AG09319 (cell line): ENCODE measurements around the gene SSTR5.
"Not testable (repeated sequence)": the region's sequence is repeated elsewhere in the genome, so short reads cannot be mapped to it uniquely, and the experiment has no call there.

Experiments used
- DNase-seq: peaks from one replicate; pipeline ENCODE4 v3.0.0-alpha.2; 2010; ENCODE audit warnings: low read depth; ENCODE audit errors: extremely low read depth
- TF ChIP-seq, protein P1 (sequence below): IDR thresholded peaks from 2 replicates; pipeline ENCODE4 v1.5.1; 2011; ENCODE audit warnings: low read depth, mild to moderate bottlenecking, inconsistent platforms, low read length, moderate library complexity

The SSTR5 gene

GRCh38 chr16:1072526-1073261 lies at the start of gene SSTR5:
Gene SSTR5, plus strand, starts transcription at chr16:1072747. Its CDS starts 6,122 bp downstream, at chr16:1078869.
- no peak for DNase-seq
- TF ChIP-seq, protein P1, sequence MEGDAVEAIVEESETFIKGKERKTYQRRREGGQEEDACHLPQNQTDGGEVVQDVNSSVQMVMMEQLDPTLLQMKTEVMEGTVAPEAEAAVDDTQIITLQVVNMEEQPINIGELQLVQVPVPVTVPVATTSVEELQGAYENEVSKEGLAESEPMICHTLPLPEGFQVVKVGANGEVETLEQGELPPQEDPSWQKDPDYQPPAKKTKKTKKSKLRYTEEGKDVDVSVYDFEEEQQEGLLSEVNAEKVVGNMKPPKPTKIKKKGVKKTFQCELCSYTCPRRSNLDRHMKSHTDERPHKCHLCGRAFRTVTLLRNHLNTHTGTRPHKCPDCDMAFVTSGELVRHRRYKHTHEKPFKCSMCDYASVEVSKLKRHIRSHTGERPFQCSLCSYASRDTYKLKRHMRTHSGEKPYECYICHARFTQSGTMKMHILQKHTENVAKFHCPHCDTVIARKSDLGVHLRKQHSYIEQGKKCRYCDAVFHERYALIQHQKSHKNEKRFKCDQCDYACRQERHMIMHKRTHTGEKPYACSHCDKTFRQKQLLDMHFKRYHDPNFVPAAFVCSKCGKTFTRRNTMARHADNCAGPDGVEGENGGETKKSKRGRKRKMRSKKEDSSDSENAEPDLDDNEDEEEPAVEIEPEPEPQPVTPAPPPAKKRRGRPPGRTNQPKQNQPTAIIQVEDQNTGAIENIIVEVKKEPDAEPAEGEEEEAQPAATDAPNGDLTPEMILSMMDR: no peak

GRCh38 chr16:1024138-1024537 lies 48.4 kb upstream of the SSTR5 start:
- no peak for DNase-seq
- TF ChIP-seq, protein P1: no peak

DNA sequence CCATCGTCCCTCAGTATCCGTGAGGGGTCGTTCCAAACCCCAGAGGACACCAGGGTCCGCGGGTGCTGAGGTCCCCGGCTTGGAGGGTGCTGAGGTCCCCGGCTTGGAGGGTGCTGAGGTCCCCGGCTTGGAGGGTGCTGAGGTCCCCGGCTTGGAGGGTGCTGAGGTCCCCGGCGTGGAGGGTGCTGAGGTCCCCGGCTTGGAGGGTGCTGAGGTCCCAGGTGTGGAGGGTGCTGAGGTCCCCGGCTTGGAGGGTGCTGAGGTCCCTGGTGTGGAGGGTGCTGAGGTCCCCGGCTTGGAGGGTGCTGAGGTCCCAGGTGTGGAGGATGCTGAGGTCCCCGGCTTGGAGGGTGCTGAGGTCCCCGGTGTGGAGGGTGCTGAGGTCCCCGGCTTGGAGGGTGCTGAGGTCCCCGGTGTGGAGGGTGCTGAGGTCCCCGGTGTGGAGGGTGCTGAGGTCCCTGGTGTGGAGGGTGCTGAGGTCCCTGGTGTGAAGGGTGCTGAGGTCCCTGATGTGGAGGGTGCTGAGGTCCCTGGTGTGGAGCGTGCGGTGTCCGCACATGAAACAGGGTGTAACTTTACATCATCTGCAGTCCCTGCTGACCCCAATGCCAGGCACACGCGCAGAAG lies 47.3 kb upstream of the SSTR5 start:
- not testable (repeated sequence) for DNase-seq

GRCh38 chr16:1026057-1026783 lies 46.3 kb upstream of the SSTR5 start:
- DNase-seq: no peak
- TF ChIP-seq, protein P1: no peak

DNA sequence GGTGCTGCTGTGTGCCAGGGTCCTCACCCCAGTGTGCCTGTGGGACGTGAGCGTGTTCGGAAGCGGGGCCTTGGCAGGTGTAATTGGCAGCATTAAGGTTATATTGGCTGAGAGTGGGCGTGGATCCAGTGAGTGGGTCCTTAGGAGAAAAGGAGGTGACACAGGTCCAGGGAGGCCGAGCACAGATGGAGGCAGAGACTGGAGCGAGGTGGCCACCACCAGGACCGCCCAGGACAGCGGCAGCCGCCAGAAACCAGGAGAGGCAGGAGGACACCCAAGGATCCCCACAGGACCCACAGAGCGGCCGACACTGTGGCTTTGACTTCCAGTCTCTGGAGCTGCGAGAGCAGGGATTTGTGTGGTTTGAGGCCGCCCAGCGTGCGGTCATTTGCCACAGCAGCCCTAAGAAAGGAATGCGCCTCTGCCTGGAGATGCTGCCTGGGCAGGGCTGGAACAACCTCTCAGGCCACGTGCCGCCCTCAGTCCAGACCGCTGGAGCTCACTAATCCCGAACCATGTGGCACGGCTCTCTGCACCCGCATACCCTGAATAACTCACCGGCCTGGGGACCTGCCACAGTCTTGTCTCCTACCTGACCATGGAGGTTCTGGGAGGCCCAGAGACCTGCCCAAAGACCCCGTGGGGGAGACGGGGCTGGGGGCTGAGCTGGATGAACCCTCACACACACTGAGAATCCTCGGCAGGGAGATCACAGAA lies 45.6 kb upstream of the SSTR5 start:
- TF ChIP-seq, protein P1: no peak
- DNase-seq: no peak

DNA sequence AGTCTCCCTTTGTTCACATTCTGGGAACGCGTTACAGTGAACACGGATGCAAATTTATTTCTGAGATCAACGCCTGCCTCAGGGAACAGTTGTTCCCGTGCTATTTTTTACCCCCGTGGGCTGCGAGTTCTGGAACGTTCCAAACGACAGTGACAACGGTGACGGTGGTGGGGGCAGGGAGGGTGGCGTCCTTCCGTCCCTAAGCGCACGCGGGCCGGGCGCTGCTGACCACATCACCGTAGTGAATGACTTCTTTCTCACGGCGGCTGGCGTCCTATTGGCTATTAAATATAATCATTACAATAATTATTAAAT lies 45.1 kb upstream of the SSTR5 start:
- TF ChIP-seq, protein P1: no peak

GRCh38 chr16:1028056-1028455 lies 44.5 kb upstream of the SSTR5 start:
- TF ChIP-seq, protein P1: no peak
- DNase-seq: no peak

More for the DNA sequence above, 45.1 kb upstream of the SSTR5 start:
- DNase-seq: no peak
